HepG2 (cell line): ENCODE results near the gene MARS1. TPM values are rescaled to one million over a fixed set of nuclear protein-coding genes. Genes with fewer than 3 reads are reported as not detected.

Source experiments
- BCL6 ChIP-seq: IDR thresholded peaks from 2 replicates; pipeline ENCODE4 v1.6.1; 2016; ENCODE audit warnings: missing genetic modification reagents, missing compliant biosample characterization
- CEBPB ChIP-seq: IDR thresholded peaks from 2 replicates; pipeline ENCODE4 v1.6.1; 2011; ENCODE audit warnings: low read depth, low read length, improper control_type of control experiment, borderline replicate concordance
- CHD4 ChIP-seq: fragments of 200-600 bp; sonication (generic); IDR thresholded peaks from 2 replicates; pipeline ENCODE4 v1.7.0; 2017; ENCODE audit warnings: mild to moderate bottlenecking, low read length, borderline replicate concordance
- HES4 ChIP-seq: sonication (generic); formaldehyde crosslinking; IDR thresholded peaks from 2 replicates; pipeline ENCODE4 v1.9.0; 2021; ENCODE audit warnings: mild to moderate bottlenecking, missing genetic modification reagents, borderline replicate concordance
- IKZF4 ChIP-seq: sonication (generic); formaldehyde crosslinking; IDR thresholded peaks from 2 replicates; pipeline ENCODE4 v1.5.1; 2020; ENCODE audit warnings: borderline replicate concordance, mild to moderate bottlenecking, low read depth, missing genetic modification reagents; ENCODE audit errors: not compliant biosample characterization
- KAT8 ChIP-seq: IDR thresholded peaks from 2 replicates; pipeline ENCODE4 v1.6.1; 2016; ENCODE audit warnings: missing genetic modification reagents, missing compliant biosample characterization
- NFYB ChIP-seq: sonication (generic); formaldehyde crosslinking; IDR thresholded peaks from 2 replicates; pipeline ENCODE4 v1.4.0; 2020; ENCODE audit warnings: missing genetic modification reagents
- PRMT3 ChIP-seq: sonication (generic); formaldehyde crosslinking; IDR thresholded peaks from 2 replicates; pipeline ENCODE4 v1.8.1; 2022; ENCODE audit warnings: low read depth, mild to moderate bottlenecking, moderate library complexity, missing genetic modification reagents, borderline replicate concordance
- REL ChIP-seq: sonication (generic); formaldehyde crosslinking; conservative IDR thresholded peaks from 2 replicates; pipeline ENCODE4 v1.8.0; 2022; ENCODE audit warnings: mild to moderate bottlenecking, missing genetic modification reagents, moderate library complexity
- ZBTB1 ChIP-seq: sonication (generic); formaldehyde crosslinking; IDR thresholded peaks from 2 replicates; pipeline ENCODE4 v1.4.0; 2020; ENCODE audit warnings: missing genetic modification reagents, borderline replicate concordance
- ZFP62 ChIP-seq: sonication (generic); formaldehyde crosslinking; IDR thresholded peaks from 2 replicates; pipeline ENCODE4 v1.4.0; 2020; ENCODE audit warnings: missing genetic modification reagents
- ZFP82 ChIP-seq: sonication (generic); formaldehyde crosslinking; IDR thresholded peaks from 2 replicates; pipeline ENCODE4 v1.5.1; 2020; ENCODE audit warnings: mild to moderate bottlenecking, missing genetic modification reagents, borderline replicate concordance
- ZNF17 ChIP-seq: sonication (generic); formaldehyde crosslinking; IDR thresholded peaks from 2 replicates; pipeline ENCODE4 v1.5.0; 2020; ENCODE audit warnings: mild to moderate bottlenecking, missing genetic modification reagents
- ZNF224 ChIP-seq: sonication (generic); formaldehyde crosslinking; IDR thresholded peaks from 2 replicates; pipeline ENCODE4 v1.5.0; 2020; ENCODE audit warnings: mild to moderate bottlenecking, missing genetic modification reagents
- ZNF251 ChIP-seq: sonication (generic); formaldehyde crosslinking; IDR thresholded peaks from 2 replicates; pipeline ENCODE4 v1.9.0; 2021; ENCODE audit warnings: mild to moderate bottlenecking, missing genetic modification reagents
- ZNF331 ChIP-seq: sonication (generic); formaldehyde crosslinking; IDR thresholded peaks from 2 replicates; pipeline ENCODE4 v1.4.0; 2020; ENCODE audit warnings: missing genetic modification reagents
- ZNF546 ChIP-seq: sonication (generic); formaldehyde crosslinking; conservative IDR thresholded peaks from 2 replicates; pipeline ENCODE4 v1.8.1; 2023; ENCODE audit warnings: mild to moderate bottlenecking, missing genetic modification reagents
- ZNF607 ChIP-seq: sonication (generic); formaldehyde crosslinking; IDR thresholded peaks from 2 replicates; pipeline ENCODE4 v1.5.1; 2020; ENCODE audit warnings: missing genetic modification reagents, mild to moderate bottlenecking, borderline replicate concordance
- ZNF652 ChIP-seq: IDR thresholded peaks from 2 replicates; pipeline ENCODE4 v1.6.1; 2016; ENCODE audit warnings: low read depth, borderline replicate concordance
- ZNF781 ChIP-seq: sonication (generic); formaldehyde crosslinking; IDR thresholded peaks from 2 replicates; pipeline ENCODE4 v1.5.1; 2020; ENCODE audit warnings: borderline replicate concordance, mild to moderate bottlenecking, missing genetic modification reagents; ENCODE audit errors: not compliant biosample characterization
- ZNF879 ChIP-seq: sonication (generic); formaldehyde crosslinking; IDR thresholded peaks from 2 replicates; pipeline ENCODE4 v1.8.1; 2023; ENCODE audit warnings: missing genetic modification reagents
- polyA plus RNA-seq, 8 experiments: library from polyadenylated mRNA; depleted of rRNA in 3 of 8; stranded (reverse) in 7 of 8; unstranded in 1 of 8; fragments of >200 nt; fragmentation: Illumina TruSeq in 4 of 8; extraction: Trizol in 4 of 8; gene quantifications; 2 replicates each; pipeline versions ENCODE4 v1.2.1 to v1.2.3, GENCODE V29; 2011 to 2016; ENCODE audit warnings: low read depth in 4 of 8, missing spikeins in 1 of 8, mixed read lengths in 1 of 8; ENCODE audit not compliant: insufficient read depth in 1 of 8
- total RNA-seq, 5 experiments: library from RNA; depleted of rRNA; stranded (reverse); fragments of >200 nt; fragmentation: Illumina TruSeq; extraction: Trizol; gene quantifications; 2 replicates each; pipeline ENCODE4 v1.2.3, GENCODE V29; 2016; ENCODE audit warnings: low read depth in 1 of 5
- TF ChIP-seq, protein P1 (sequence below): sonication (generic); formaldehyde crosslinking; IDR thresholded peaks from 2 replicates; pipeline ENCODE4 v1.5.1; 2020; ENCODE audit warnings: mild to moderate bottlenecking, missing genetic modification reagents, moderate library complexity
- TF ChIP-seq, protein P2 (sequence below): sonication (generic); formaldehyde crosslinking; IDR thresholded peaks from 2 replicates; pipeline ENCODE4 v1.9.0; 2021; ENCODE audit warnings: mild to moderate bottlenecking, missing genetic modification reagents

MARS1 gene
- total and polyA plus RNA-seq, 2 of the 13 experiments (the other 11 are each of a cell fraction or from before 2014, with no cell fraction given): 115 to 181 TPM

DNA sequence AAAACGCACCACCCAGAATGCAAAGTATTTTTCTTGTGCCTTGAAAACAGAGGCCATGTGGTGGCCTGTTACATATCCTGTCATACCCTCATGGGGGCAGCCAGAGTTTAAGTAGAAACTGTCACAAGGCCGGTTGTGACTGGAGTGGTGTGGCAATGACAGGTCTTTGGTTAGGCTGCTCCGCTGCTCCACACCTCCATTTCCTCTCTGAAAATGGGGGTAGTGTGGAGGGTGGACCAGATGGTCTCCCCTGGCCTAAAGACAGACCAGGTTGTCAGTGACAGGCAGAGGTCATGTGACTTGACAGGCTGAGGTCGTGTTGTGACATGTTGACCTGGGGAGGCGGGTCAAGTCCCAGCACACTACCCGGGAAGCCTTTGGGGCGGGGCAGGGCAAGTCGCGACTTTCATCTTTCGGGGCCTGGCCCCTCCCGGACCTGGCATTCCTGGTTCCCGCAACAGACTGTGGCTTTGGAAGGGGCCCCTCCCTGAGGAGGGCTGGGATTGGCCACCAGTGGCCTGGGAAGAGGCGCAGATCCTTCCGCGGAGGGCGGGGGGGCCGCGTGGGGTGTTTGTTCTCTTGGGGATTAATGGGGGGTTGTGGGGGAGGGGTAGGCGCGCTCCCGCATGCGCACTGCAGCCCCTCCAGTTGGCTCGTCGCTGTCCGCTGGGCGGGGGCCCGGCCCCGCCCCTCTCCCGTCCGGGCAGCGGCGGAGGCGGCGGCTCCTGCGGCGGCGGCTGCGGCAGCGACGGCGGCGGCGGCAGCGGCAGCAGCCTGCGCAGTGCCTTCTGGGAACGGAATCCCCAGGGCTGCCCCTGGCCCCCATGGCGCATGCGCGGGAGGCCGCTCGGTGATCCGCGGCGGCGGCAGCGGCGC, 34.4 kb downstream of the MARS1 start, which contains the start of gene MBD6 (continued):
- no peak; the same call in 1 of the 2 replicates for TF ChIP-seq HES4 (CRISPR knock-in tag)
- peak; percentile 69; the same call in 1 of the 2 replicates for TF ChIP-seq CEBPB
- TF ChIP-seq IKZF4 (CRISPR knock-in tag): no peak
- TF ChIP-seq NFYB (CRISPR knock-in tag): peak; percentile 63
- no peak for TF ChIP-seq ZNF251 (CRISPR knock-in tag)
- no peak for TF ChIP-seq ZNF781
- TF ChIP-seq ZFP82 (CRISPR knock-in tag): no peak
- TF ChIP-seq ZBTB1 (CRISPR knock-in tag): peak; percentile 85
- TF ChIP-seq, protein P1, sequence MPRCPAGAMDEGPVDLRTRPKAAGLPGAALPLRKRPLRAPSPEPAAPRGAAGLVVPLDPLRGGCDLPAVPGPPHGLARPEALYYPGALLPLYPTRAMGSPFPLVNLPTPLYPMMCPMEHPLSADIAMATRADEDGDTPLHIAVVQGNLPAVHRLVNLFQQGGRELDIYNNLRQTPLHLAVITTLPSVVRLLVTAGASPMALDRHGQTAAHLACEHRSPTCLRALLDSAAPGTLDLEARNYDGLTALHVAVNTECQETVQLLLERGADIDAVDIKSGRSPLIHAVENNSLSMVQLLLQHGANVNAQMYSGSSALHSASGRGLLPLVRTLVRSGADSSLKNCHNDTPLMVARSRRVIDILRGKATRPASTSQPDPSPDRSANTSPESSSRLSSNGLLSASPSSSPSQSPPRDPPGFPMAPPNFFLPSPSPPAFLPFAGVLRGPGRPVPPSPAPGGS (CRISPR knock-in tag): no peak
- no peak for TF ChIP-seq ZNF331
- TF ChIP-seq ZFP62: no peak
- no peak for TF ChIP-seq ZNF17 (CRISPR knock-in tag)
- TF ChIP-seq ZNF224: no peak
- TF ChIP-seq REL (CRISPR knock-in tag): no peak
- peak; percentile 64 for TF ChIP-seq KAT8 (CRISPR knock-in tag)
- TF ChIP-seq ZNF546: 0 out of 2 replicates have a peak, but pooled peaks have one; percentile 9
- no peak; the same call in 1 of the 2 replicates for TF ChIP-seq CHD4
- TF ChIP-seq PRMT3 (CRISPR knock-in tag): no peak
- peak; percentile 45; the same call in 1 of the 2 replicates for TF ChIP-seq ZNF607 (CRISPR knock-in tag)
- no peak for TF ChIP-seq ZNF879 (CRISPR knock-in tag)
- TF ChIP-seq, protein P2, sequence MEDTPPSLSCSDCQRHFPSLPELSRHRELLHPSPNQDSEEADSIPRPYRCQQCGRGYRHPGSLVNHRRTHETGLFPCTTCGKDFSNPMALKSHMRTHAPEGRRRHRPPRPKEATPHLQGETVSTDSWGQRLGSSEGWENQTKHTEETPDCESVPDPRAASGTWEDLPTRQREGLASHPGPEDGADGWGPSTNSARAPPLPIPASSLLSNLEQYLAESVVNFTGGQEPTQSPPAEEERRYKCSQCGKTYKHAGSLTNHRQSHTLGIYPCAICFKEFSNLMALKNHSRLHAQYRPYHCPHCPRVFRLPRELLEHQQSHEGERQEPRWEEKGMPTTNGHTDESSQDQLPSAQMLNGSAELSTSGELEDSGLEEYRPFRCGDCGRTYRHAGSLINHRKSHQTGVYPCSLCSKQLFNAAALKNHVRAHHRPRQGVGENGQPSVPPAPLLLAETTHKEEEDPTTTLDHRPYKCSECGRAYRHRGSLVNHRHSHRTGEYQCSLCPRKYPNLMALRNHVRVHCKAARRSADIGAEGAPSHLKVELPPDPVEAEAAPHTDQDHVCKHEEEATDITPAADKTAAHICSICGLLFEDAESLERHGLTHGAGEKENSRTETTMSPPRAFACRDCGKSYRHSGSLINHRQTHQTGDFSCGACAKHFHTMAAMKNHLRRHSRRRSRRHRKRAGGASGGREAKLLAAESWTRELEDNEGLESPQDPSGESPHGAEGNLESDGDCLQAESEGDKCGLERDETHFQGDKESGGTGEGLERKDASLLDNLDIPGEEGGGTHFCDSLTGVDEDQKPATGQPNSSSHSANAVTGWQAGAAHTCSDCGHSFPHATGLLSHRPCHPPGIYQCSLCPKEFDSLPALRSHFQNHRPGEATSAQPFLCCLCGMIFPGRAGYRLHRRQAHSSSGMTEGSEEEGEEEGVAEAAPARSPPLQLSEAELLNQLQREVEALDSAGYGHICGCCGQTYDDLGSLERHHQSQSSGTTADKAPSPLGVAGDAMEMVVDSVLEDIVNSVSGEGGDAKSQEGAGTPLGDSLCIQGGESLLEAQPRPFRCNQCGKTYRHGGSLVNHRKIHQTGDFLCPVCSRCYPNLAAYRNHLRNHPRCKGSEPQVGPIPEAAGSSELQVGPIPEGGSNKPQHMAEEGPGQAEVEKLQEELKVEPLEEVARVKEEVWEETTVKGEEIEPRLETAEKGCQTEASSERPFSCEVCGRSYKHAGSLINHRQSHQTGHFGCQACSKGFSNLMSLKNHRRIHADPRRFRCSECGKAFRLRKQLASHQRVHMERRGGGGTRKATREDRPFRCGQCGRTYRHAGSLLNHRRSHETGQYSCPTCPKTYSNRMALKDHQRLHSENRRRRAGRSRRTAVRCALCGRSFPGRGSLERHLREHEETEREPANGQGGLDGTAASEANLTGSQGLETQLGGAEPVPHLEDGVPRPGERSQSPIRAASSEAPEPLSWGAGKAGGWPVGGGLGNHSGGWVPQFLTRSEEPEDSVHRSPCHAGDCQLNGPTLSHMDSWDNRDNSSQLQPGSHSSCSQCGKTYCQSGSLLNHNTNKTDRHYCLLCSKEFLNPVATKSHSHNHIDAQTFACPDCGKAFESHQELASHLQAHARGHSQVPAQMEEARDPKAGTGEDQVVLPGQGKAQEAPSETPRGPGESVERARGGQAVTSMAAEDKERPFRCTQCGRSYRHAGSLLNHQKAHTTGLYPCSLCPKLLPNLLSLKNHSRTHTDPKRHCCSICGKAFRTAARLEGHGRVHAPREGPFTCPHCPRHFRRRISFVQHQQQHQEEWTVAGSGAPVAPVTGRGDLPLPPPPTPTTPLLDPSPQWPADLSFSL (CRISPR knock-in tag): no peak; the same call in 1 of the 2 replicates
- peak; percentile 62 for TF ChIP-seq BCL6 (CRISPR knock-in tag)
- TF ChIP-seq ZNF652 (CRISPR knock-in tag): no peak
